Spinal cord (tissue), 10 donors: ENCODE measurements around the gene EEIG2. TPM values are rescaled to one million over a fixed set of nuclear protein-coding genes. Genes with fewer than 3 reads are reported as not detected.

Experiments used
- DNase-seq, 6 donors: peaks; one replicate each; pipeline versions ENCODE4 v3.0.0 to v3.0.0-alpha.2; 2013 to 2015; ENCODE audit warnings: low spot score in 6 of 6, low read depth in 4 of 6
- H3K27ac ChIP-seq: one replicate; pipeline ENCODE4 v1.5.1; 2013; ENCODE audit warnings: low read depth, low read length, control low read depth
- H3K27me3 ChIP-seq: one replicate; pipeline ENCODE4 v1.6.1; 2013; ENCODE audit warnings: low read length; ENCODE audit not compliant: control insufficient read depth, insufficient read depth
- H3K36me3 ChIP-seq: one replicate; pipeline ENCODE4 v1.6.1; 2013; ENCODE audit warnings: low read length; ENCODE audit not compliant: control insufficient read depth, insufficient read depth
- H3K4me1 ChIP-seq: one replicate; pipeline ENCODE4 v1.6.1; 2013; ENCODE audit warnings: low read length; ENCODE audit not compliant: control insufficient read depth, insufficient read depth
- H3K4me3 ChIP-seq: one replicate; pipeline ENCODE4 v1.5.1; 2013; ENCODE audit warnings: low read depth, low read length, control low read depth
- H3K9me3 ChIP-seq: one replicate; pipeline ENCODE4 v1.6.1; 2013; ENCODE audit warnings: low read length; ENCODE audit not compliant: control insufficient read depth, insufficient read depth
- WGBS: methylation state at CpG from one replicate; pipeline ENCODE4 v1.1.5; 2013; ENCODE audit warnings: missing lambda C conversion rate; ENCODE audit not compliant: insufficient coverage; 5-methylcytosine and 5-hydroxymethylcytosine counted together
- polyA plus RNA-seq, 2 donors: library from polyadenylated mRNA; unstranded; fragments of 120-200 nt; gene quantifications; one replicate each; pipeline ENCODE4 v1.2.1, GENCODE V29; 2013; ENCODE audit not compliant: insufficient read length in 2 of 2
- total RNA-seq, 2 donors: library from RNA; depleted of rRNA in 1 of 2; stranded (reverse); fragments of 120-200 nt in 1 of 2; fragments of >200 nt in 1 of 2; gene quantifications; one replicate each; pipeline versions ENCODE4 v1.2.3 to v1.2.4, GENCODE V29; 2013 to 2014
- donor health status: healthy.

The EEIG2 gene
- total and polyA plus RNA-seq, 4 donors: 23.2 to 104 (median 30.2) TPM

- DNase-seq: peak in 1 of 6 donors; percentile 55
Observed at GRCh38 chr1:108609483-108610049, 49.7 kb downstream of the EEIG2 start.

More at GRCh38 chr1:108609483-108610049, 49.7 kb downstream of the EEIG2 start:
- Histone ChIP-seq H3K27me3 (no peaks in the 10 kb centered on the region), H3K4me1 (no peaks in the 10 kb centered on the region), H3K9me3 (no peaks in the 10 kb centered on the region), H3K4me3 (no peak overlapping the region), H3K27ac (no peak overlapping the region), H3K36me3 (peaks cover 5% of the 10 kb centered on the region)
- 63% methylated on average over 8 of the region's 11 CpGs for WGBS

Other genes with a start within 250 kb of the EEIG2 start
- not detected for gene NBPF6, start 109.8 kb upstream of the EEIG2 start, total RNA-seq
- gene NBPF6, start 109.8 kb upstream of the EEIG2 start, polyA plus RNA-seq: under 1 TPM in 1 of 2 donors, not detected in 1; 0.13 TPM
- gene HENMT1, start 101.0 kb downstream of the EEIG2 start, total RNA-seq: 10 to 100 TPM; 21.3 to 24.1 TPM
- gene HENMT1, start 101.0 kb downstream of the EEIG2 start, polyA plus RNA-seq: 10 to 100 TPM; 27.6 to 28.7 TPM
- gene PRPF38B, start 132.2 kb downstream of the EEIG2 start, total RNA-seq: 10 to 100 TPM; 16.9 to 21.5 TPM
- 10 to 100 TPM; 55.1 to 56.8 TPM for gene PRPF38B, start 132.2 kb downstream of the EEIG2 start, polyA plus RNA-seq
- under 1 TPM; 0.10 to 0.28 TPM for gene FNDC7, start 152.8 kb downstream of the EEIG2 start, total RNA-seq
- not detected for gene FNDC7, start 152.8 kb downstream of the EEIG2 start, polyA plus RNA-seq
- gene STXBP3, start 186.6 kb downstream of the EEIG2 start, total RNA-seq: 10 to 100 TPM; 45.9 to 85.7 TPM
- gene STXBP3, start 186.6 kb downstream of the EEIG2 start, polyA plus RNA-seq: 10 to 100 TPM; 50.9 to 54.1 TPM